ENCODE results near the gene TPCN2.

TPCN2 gene

DNA sequence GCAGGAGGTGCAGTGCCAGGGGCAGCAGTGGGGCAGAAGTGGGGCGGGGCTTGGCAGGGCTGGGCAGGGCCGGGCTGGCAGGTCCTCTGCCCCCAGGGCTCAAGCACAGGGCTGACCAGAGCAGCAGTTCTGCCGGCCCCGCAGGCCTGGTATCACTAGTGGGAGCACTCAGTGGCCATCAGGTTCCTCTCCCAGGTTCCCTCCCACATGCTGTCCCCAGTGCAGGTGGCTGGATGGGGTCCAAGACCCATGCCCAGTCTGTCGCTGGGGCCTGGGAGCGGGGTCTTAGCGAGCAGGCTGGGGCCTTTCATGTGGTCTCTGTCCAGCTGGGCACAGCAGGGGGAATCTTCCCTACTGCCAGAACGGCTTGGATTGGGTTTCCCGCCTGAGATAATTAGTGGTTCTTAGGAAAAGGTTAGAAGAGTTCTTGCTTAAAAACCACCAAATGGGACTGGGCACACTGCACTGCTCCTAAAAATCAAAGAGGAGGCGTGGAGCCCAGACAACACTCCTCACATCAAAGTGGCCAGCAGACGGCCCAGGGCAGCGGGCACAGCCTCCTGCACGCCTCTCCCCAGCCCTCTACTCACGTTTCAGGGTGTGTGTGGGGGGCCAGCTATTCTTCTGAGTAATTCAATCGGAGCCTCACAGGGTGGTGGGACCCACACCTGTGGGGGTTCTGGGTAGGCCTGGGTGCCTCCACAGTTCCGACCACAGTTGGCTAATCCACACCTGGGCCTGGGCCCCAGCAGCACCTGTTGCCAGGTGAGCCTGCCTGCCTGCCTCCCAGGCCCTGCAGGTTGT is 45.6 kb downstream of the TPCN2 start:
- TF ChIP-seq ZNF8 (CRISPR knock-in tag; IDR thresholded peaks at IDR 0.05) (no peak), ARNTL (CRISPR knock-in tag; IDR thresholded peaks at IDR 0.05; ENCODE audit: borderline replicate concordance, low read depth) (no peak), ZNF70 (CRISPR knock-in tag; IDR thresholded peaks at IDR 0.05) (no peak), ZC3H10 (CRISPR knock-in tag; IDR thresholded peaks at IDR 0.05) (no peak), TOX (CRISPR knock-in tag; IDR thresholded peaks at IDR 0.05; ENCODE audit: borderline replicate concordance) (no peak), GLIS3 (CRISPR knock-in tag; IDR thresholded peaks at IDR 0.05) (no peak), ZNF565 (CRISPR knock-in tag; conservative IDR thresholded peaks at IDR 0.05; ENCODE audit: low read depth) (no peak), BACH2 (CRISPR knock-in tag; IDR thresholded peaks at IDR 0.05; ENCODE audit: borderline replicate concordance) (no peak), ZFP3 (CRISPR knock-in tag; IDR thresholded peaks at IDR 0.05) (no peak), OSR1 (CRISPR knock-in tag; IDR thresholded peaks at IDR 0.05) (no peak), RARB (CRISPR knock-in tag; IDR thresholded peaks at IDR 0.05) (no peak), PPARA (CRISPR knock-in tag; IDR thresholded peaks at IDR 0.05; ENCODE audit: borderline replicate concordance) (no peak), ISL1 (CRISPR knock-in tag; IDR thresholded peaks at IDR 0.05) (no peak), ESRRG (CRISPR knock-in tag; IDR thresholded peaks at IDR 0.05) (no peak)
- TF ChIP-seq, protein P1, sequence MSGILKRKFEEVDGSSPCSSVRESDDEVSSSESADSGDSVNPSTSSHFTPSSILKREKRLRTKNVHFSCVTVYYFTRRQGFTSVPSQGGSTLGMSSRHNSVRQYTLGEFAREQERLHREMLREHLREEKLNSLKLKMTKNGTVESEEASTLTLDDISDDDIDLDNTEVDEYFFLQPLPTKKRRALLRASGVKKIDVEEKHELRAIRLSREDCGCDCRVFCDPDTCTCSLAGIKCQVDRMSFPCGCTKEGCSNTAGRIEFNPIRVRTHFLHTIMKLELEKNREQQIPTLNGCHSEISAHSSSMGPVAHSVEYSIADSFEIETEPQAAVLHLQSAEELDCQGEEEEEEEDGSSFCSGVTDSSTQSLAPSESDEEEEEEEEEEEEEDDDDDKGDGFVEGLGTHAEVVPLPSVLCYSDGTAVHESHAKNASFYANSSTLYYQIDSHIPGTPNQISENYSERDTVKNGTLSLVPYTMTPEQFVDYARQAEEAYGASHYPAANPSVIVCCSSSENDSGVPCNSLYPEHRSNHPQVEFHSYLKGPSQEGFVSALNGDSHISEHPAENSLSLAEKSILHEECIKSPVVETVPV (CRISPR knock-in tag; IDR thresholded peaks at IDR 0.05): no peak
- no peak; the same call in 2 of the 3 replicates for ATAC-seq

DNA sequence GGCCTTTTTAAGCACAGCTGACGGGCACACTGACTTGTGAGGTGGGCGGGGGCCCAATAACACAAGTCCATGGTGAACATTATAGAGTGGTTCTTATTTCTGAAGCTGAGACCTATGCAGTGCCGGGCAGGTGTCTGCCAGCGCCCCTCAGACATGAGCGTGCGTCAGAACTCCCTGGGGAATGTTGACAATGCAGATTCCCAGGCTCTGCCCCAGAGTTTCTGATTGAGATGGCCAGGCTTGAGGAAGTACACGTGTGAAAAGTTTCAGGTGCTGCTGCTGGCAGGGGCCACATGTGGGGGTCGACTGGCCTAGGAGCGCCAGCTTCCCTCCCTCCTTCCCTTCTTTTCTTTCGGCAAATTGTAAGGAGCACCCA is 46.2 kb downstream of the TPCN2 start:
- ATAC-seq: no peak
- no peak for TF ChIP-seq SNAI2 (CRISPR knock-in tag; IDR thresholded peaks at IDR 0.05)
- no peak for TF ChIP-seq TOX (CRISPR knock-in tag; IDR thresholded peaks at IDR 0.05; ENCODE audit: borderline replicate concordance)
- no peak for TF ChIP-seq TCF4 (CRISPR knock-in tag; IDR thresholded peaks at IDR 0.05; ENCODE audit: borderline replicate concordance)

DNA sequence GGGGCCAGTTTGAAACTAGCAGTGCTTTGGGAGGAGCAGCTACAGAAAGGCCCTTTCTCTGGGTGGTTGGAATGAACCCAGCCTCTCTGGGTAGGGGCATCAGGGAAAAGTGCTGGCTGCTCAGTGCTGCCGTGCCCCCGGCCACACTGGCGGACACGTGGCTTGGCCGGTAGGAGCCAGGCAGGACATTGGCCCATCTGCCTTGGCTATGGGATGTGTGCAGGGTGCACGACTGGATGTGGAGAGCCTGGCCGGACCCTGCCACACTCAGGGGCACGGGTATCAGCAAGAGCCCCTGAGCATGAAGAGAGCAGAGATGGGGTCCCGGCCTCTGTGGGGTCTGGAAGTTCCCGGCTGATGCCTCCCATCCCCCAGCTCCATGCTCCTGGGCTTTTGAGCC is 46.6 kb downstream of the TPCN2 start:
- TF ChIP-seq SNAI2 (CRISPR knock-in tag; IDR thresholded peaks at IDR 0.05) (no peak), RARB (CRISPR knock-in tag; IDR thresholded peaks at IDR 0.05) (no peak), ZNF565 (CRISPR knock-in tag; conservative IDR thresholded peaks at IDR 0.05; ENCODE audit: low read depth) (no peak), ZFP3 (CRISPR knock-in tag; IDR thresholded peaks at IDR 0.05) (no peak), BACH2 (CRISPR knock-in tag; IDR thresholded peaks at IDR 0.05; ENCODE audit: borderline replicate concordance) (no peak), TOX (CRISPR knock-in tag; IDR thresholded peaks at IDR 0.05; ENCODE audit: borderline replicate concordance) (no peak), PPARA (CRISPR knock-in tag; IDR thresholded peaks at IDR 0.05; ENCODE audit: borderline replicate concordance) (no peak), ZFP30 (CRISPR knock-in tag; IDR thresholded peaks at IDR 0.05) (no peak), ARNTL (CRISPR knock-in tag; IDR thresholded peaks at IDR 0.05; ENCODE audit: borderline replicate concordance, low read depth) (no peak), OSR1 (CRISPR knock-in tag; IDR thresholded peaks at IDR 0.05) (no peak), ZNF70 (CRISPR knock-in tag; IDR thresholded peaks at IDR 0.05) (no peak), TCF4 (CRISPR knock-in tag; IDR thresholded peaks at IDR 0.05; ENCODE audit: borderline replicate concordance) (no peak), ESRRG (CRISPR knock-in tag; IDR thresholded peaks at IDR 0.05) (no peak), ZC3H10 (CRISPR knock-in tag; IDR thresholded peaks at IDR 0.05) (no peak), GLIS3 (CRISPR knock-in tag; IDR thresholded peaks at IDR 0.05) (no peak), ZNF8 (CRISPR knock-in tag; IDR thresholded peaks at IDR 0.05) (no peak)
- TF ChIP-seq, protein P1 (CRISPR knock-in tag; IDR thresholded peaks at IDR 0.05): no peak
- TF ChIP-seq, protein P2, sequence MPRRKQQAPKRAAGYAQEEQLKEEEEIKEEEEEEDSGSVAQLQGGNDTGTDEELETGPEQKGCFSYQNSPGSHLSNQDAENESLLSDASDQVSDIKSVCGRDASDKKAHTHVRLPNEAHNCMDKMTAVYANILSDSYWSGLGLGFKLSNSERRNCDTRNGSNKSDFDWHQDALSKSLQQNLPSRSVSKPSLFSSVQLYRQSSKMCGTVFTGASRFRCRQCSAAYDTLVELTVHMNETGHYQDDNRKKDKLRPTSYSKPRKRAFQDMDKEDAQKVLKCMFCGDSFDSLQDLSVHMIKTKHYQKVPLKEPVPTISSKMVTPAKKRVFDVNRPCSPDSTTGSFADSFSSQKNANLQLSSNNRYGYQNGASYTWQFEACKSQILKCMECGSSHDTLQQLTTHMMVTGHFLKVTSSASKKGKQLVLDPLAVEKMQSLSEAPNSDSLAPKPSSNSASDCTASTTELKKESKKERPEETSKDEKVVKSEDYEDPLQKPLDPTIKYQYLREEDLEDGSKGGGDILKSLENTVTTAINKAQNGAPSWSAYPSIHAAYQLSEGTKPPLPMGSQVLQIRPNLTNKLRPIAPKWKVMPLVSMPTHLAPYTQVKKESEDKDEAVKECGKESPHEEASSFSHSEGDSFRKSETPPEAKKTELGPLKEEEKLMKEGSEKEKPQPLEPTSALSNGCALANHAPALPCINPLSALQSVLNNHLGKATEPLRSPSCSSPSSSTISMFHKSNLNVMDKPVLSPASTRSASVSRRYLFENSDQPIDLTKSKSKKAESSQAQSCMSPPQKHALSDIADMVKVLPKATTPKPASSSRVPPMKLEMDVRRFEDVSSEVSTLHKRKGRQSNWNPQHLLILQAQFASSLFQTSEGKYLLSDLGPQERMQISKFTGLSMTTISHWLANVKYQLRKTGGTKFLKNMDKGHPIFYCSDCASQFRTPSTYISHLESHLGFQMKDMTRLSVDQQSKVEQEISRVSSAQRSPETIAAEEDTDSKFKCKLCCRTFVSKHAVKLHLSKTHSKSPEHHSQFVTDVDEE (CRISPR knock-in tag; IDR thresholded peaks at IDR 0.05): no peak
- TF ChIP-seq, protein P3, sequence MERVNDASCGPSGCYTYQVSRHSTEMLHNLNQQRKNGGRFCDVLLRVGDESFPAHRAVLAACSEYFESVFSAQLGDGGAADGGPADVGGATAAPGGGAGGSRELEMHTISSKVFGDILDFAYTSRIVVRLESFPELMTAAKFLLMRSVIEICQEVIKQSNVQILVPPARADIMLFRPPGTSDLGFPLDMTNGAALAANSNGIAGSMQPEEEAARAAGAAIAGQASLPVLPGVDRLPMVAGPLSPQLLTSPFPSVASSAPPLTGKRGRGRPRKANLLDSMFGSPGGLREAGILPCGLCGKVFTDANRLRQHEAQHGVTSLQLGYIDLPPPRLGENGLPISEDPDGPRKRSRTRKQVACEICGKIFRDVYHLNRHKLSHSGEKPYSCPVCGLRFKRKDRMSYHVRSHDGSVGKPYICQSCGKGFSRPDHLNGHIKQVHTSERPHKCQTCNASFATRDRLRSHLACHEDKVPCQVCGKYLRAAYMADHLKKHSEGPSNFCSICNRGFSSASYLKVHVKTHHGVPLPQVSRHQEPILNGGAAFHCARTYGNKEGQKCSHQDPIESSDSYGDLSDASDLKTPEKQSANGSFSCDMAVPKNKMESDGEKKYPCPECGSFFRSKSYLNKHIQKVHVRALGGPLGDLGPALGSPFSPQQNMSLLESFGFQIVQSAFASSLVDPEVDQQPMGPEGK (CRISPR knock-in tag; IDR thresholded peaks at IDR 0.05; ENCODE audit: borderline replicate concordance): no peak
- TF ChIP-seq, protein P4, sequence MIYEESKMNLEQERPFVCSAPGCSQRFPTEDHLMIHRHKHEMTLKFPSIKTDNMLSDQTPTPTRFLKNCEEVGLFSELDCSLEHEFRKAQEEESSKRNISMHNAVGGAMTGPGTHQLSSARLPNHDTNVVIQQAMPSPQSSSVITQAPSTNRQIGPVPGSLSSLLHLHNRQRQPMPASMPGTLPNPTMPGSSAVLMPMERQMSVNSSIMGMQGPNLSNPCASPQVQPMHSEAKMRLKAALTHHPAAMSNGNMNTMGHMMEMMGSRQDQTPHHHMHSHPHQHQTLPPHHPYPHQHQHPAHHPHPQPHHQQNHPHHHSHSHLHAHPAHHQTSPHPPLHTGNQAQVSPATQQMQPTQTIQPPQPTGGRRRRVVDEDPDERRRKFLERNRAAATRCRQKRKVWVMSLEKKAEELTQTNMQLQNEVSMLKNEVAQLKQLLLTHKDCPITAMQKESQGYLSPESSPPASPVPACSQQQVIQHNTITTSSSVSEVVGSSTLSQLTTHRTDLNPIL (CRISPR knock-in tag; IDR thresholded peaks at IDR 0.05; ENCODE audit: low read depth): no peak
- no peak for ATAC-seq
